ENCODE data around the gene GLT8D2. TPM values are rescaled to one million over a fixed set of nuclear protein-coding genes. Genes with fewer than 3 reads are reported as not detected.
"Not testable (repeated sequence)": the region's sequence is repeated elsewhere in the genome, so short reads cannot be mapped to it uniquely, and the experiment has no call there.

Gene GLT8D2
- polyA plus RNA-seq, 1 donor from 2014 or later: 0.23 TPM

GRCh38 chr12:104036143-104036542 is 13.8 kb downstream of the GLT8D2 start:
- H3K4me1 Mint-ChIP-seq, H3K27me3 Mint-ChIP-seq, H3K36me3 Mint-ChIP-seq, H3K4me3 Mint-ChIP-seq, H3K27ac Mint-ChIP-seq, H3K9me3 Mint-ChIP-seq: not testable (repeated sequence)

- not testable (repeated sequence) for H3K4me3 Mint-ChIP-seq, H3K27ac Mint-ChIP-seq
Measured at GRCh38 chr12:104030596-104030995, 19.4 kb downstream of the GLT8D2 start.

GRCh38 chr12:104026841-104027599 is 23.0 kb downstream of the GLT8D2 start:
- Mint-ChIP-seq H3K4me1 (no peaks in the 10 kb centered on the region), H3K9me3 (peaks cover 2 to 4% (median 3%) of the 10 kb centered on the region in 3 donors)

More at GRCh38 chr12:104030596-104030995, 19.4 kb downstream of the GLT8D2 start:
- H3K9me3 Mint-ChIP-seq, H3K4me1 Mint-ChIP-seq, H3K36me3 Mint-ChIP-seq: not testable (repeated sequence)
- H3K27me3 Mint-ChIP-seq: peaks cover 16% of the 10 kb centered on the region

GRCh38 chr12:104025771-104026170 is 24.2 kb downstream of the GLT8D2 start:
- H3K4me3 Mint-ChIP-seq: no peak overlapping the region
- peaks cover 0 to 2% (median 0%) of the 10 kb centered on the region in 3 donors for H3K4me1 Mint-ChIP-seq
- peaks cover 16% of the 10 kb centered on the region for H3K27me3 Mint-ChIP-seq
- H3K36me3 Mint-ChIP-seq: peaks cover 1% of the 10 kb centered on the region
- H3K27ac Mint-ChIP-seq: no peak overlapping the region
- H3K9me3 Mint-ChIP-seq: peaks cover 2 to 4% (median 3%) of the 10 kb centered on the region in 3 donors

More at GRCh38 chr12:104026841-104027599, 23.0 kb downstream of the GLT8D2 start:
- Mint-ChIP-seq H3K36me3 (peaks cover 1% of the 10 kb centered on the region), H3K27me3 (peaks cover 11% of the 10 kb centered on the region), H3K4me3 (no peak overlapping the region), H3K27ac (no peak overlapping the region)

GRCh38 chr12:104024348-104024747 is 25.6 kb downstream of the GLT8D2 start:
- peaks cover 0 to 2% (median 0%) of the 10 kb centered on the region in 3 donors for H3K4me1 Mint-ChIP-seq
- H3K9me3 Mint-ChIP-seq: peaks cover 3 to 4% (median 4%) of the 10 kb centered on the region in 3 donors
- H3K4me3 Mint-ChIP-seq: no peak overlapping the region
- H3K36me3 Mint-ChIP-seq: peaks cover 1% of the 10 kb centered on the region
- H3K27me3 Mint-ChIP-seq: peaks cover 23% of the 10 kb centered on the region
- H3K27ac Mint-ChIP-seq: no peak overlapping the region

GRCh38 chr12:104023710-104024109 is 26.3 kb downstream of the GLT8D2 start:
- H3K9me3 Mint-ChIP-seq: peaks cover 3 to 4% (median 4%) of the 10 kb centered on the region in 3 donors
- no peak overlapping the region for H3K4me3 Mint-ChIP-seq
- H3K27ac Mint-ChIP-seq: no peak overlapping the region
- peaks cover 0 to 2% (median 0%) of the 10 kb centered on the region in 3 donors for H3K4me1 Mint-ChIP-seq
- peaks cover 23% of the 10 kb centered on the region for H3K27me3 Mint-ChIP-seq
- peaks cover 1% of the 10 kb centered on the region for H3K36me3 Mint-ChIP-seq

GRCh38 chr12:104022786-104023185 is 27.2 kb downstream of the GLT8D2 start:
- Mint-ChIP-seq H3K36me3 (peaks cover 1% of the 10 kb centered on the region), H3K27ac (peak overlapping the region in 1 of 3 donors; percentile 17), H3K9me3 (peaks cover 3 to 4% (median 4%) of the 10 kb centered on the region in 3 donors), H3K4me1 (peaks cover 0 to 2% (median 0%) of the 10 kb centered on the region in 3 donors), H3K4me3 (peak overlapping the region in 1 of 4 donors; percentile 49), H3K27me3 (peaks cover 23% of the 10 kb centered on the region)

GRCh38 chr12:104021862-104022261 is 28.1 kb downstream of the GLT8D2 start:
- H3K4me3 Mint-ChIP-seq, H3K36me3 Mint-ChIP-seq, H3K4me1 Mint-ChIP-seq, H3K9me3 Mint-ChIP-seq, H3K27ac Mint-ChIP-seq: not testable (repeated sequence)
- peaks cover 23% of the 10 kb centered on the region for H3K27me3 Mint-ChIP-seq

- Mint-ChIP-seq H3K27ac (no peak overlapping the region), H3K4me3 (no peak overlapping the region), H3K36me3 (peaks cover 5% of the 10 kb centered on the region), H3K9me3 (peaks cover 0 to 5% (median 1%) of the 10 kb centered on the region in 3 donors), H3K27me3 (peaks cover 4% of the 10 kb centered on the region), H3K4me1 (no peaks in the 10 kb centered on the region)
Measured at GRCh38 chr12:104012331-104012730, 37.7 kb downstream of the GLT8D2 start.

- Mint-ChIP-seq H3K36me3 (peaks cover 5% of the 10 kb centered on the region), H3K4me3 (no peak overlapping the region), H3K9me3 (peaks cover 0 to 5% (median 0%) of the 10 kb centered on the region in 3 donors), H3K27me3 (peaks cover 4% of the 10 kb centered on the region), H3K27ac (no peak overlapping the region), H3K4me1 (peaks cover 0 to 2% (median 0%) of the 10 kb centered on the region in 3 donors)
Measured at GRCh38 chr12:104011253-104011652, 38.7 kb downstream of the GLT8D2 start.

- H3K9me3 Mint-ChIP-seq: peaks cover 0 to 5% (median 0%) of the 10 kb centered on the region in 3 donors
- H3K36me3 Mint-ChIP-seq: peaks cover 5% of the 10 kb centered on the region
- no peak overlapping the region for H3K4me3 Mint-ChIP-seq
- peaks cover 4% of the 10 kb centered on the region for H3K27me3 Mint-ChIP-seq
- H3K4me1 Mint-ChIP-seq: peaks cover 0 to 2% (median 0%) of the 10 kb centered on the region in 3 donors
- no peak overlapping the region for H3K27ac Mint-ChIP-seq
Measured at GRCh38 chr12:104010606-104011169, 39.3 kb downstream of the GLT8D2 start.

GRCh38 chr12:104010121-104010520 is 39.9 kb downstream of the GLT8D2 start:
- H3K27me3 Mint-ChIP-seq: peaks cover 8% of the 10 kb centered on the region
- H3K36me3 Mint-ChIP-seq: peaks cover 5% of the 10 kb centered on the region
- peaks cover 0 to 5% (median 0%) of the 10 kb centered on the region in 3 donors for H3K9me3 Mint-ChIP-seq
- no peak overlapping the region for H3K27ac Mint-ChIP-seq
- H3K4me1 Mint-ChIP-seq: peaks cover 0 to 2% (median 0%) of the 10 kb centered on the region in 3 donors
- no peak overlapping the region for H3K4me3 Mint-ChIP-seq

GRCh38 chr12:104006929-104007328 is 43.1 kb downstream of the GLT8D2 start:
- Mint-ChIP-seq H3K9me3 (peaks cover 0 to 5% (median 0%) of the 10 kb centered on the region in 3 donors), H3K27me3 (peaks cover 14% of the 10 kb centered on the region), H3K36me3 (peaks cover 5% of the 10 kb centered on the region), H3K4me1 (peaks cover 0 to 2% (median 0%) of the 10 kb centered on the region in 3 donors), H3K27ac (no peak overlapping the region), H3K4me3 (no peak overlapping the region)

- no peak overlapping the region for H3K27ac Mint-ChIP-seq
- peaks cover 0 to 5% (median 0%) of the 10 kb centered on the region in 3 donors for H3K9me3 Mint-ChIP-seq
- H3K4me3 Mint-ChIP-seq: no peak overlapping the region
- no peaks in the 10 kb centered on the region for H3K36me3 Mint-ChIP-seq
- peaks cover 0 to 4% (median 0%) of the 10 kb centered on the region in 3 donors for H3K4me1 Mint-ChIP-seq
- peaks cover 22% of the 10 kb centered on the region for H3K27me3 Mint-ChIP-seq
Measured at GRCh38 chr12:104003596-104003995, 46.4 kb downstream of the GLT8D2 start.

GRCh38 chr12:104002686-104003085 is 47.3 kb downstream of the GLT8D2 start:
- Mint-ChIP-seq H3K9me3 (no peaks in the 10 kb centered on the region), H3K4me3 (no peak overlapping the region), H3K27me3 (peaks cover 24% of the 10 kb centered on the region), H3K27ac (no peak overlapping the region), H3K36me3 (no peaks in the 10 kb centered on the region), H3K4me1 (peaks cover 0 to 4% (median 0%) of the 10 kb centered on the region in 3 donors)

Data from IgD-negative memory B cell (primary cell).